Sigmoid colon (tissue), 4 donors: Measurements from ENCODE around the gene PCDHB14.

Experiments
- CTCF ChIP-seq, 4 experiments: fragments of 450-650 bp in 3 of 4; fragments of 200-600 bp in 1 of 4; IDR thresholded peaks; one replicate each; pipeline ENCODE4 v1.5.1; 2016 to 2019; ENCODE audit warnings: antibody characterized with exemption in 4 of 4, mild to moderate bottlenecking in 3 of 4, moderate library complexity in 2 of 4
- EP300 ChIP-seq, 4 donors: sonication (generic); formaldehyde crosslinking; IDR thresholded peaks; one replicate each; pipeline ENCODE4 v1.6.1; 2017; ENCODE audit warnings: antibody characterized with exemption in 4 of 4
- POLR2A ChIP-seq, 2 donors: fragments of 450-650 bp; IDR thresholded peaks; one replicate each; pipeline ENCODE4 v1.6.1; 2016; ENCODE audit warnings: antibody characterized with exemption in 2 of 2, mild to moderate bottlenecking in 2 of 2, moderate library complexity in 2 of 2
- POLR2AphosphoS5 ChIP-seq, 4 donors: sonication (generic); formaldehyde crosslinking; IDR thresholded peaks; one replicate each; pipeline ENCODE4 v1.6.1; 2017; ENCODE audit warnings: antibody characterized with exemption in 4 of 4

GRCh38 chr5:141272906-141273305 is 49.8 kb downstream of the PCDHB14 start:
- TF ChIP-seq CTCF (IDR thresholded peaks at IDR 0.05) (no peak), EP300 (IDR thresholded peaks at IDR 0.05) (no peak), POLR2AphosphoS5 (IDR thresholded peaks at IDR 0.05) (no peak), POLR2A (IDR thresholded peaks at IDR 0.05) (no peak)
